ENCODE data around the gene ABCG8. TPM values are rescaled to one million over a fixed set of nuclear protein-coding genes. Genes with fewer than 3 reads are reported as not detected.

Gene ABCG8
- total RNA-seq, 2 donors from 2014 or later: not detected

- intact Hi-C loops (cut with DNase I): no loop called here
- no peak for DNase-seq (ENCODE audit: low spot score)
Measured at GRCh38 chr2:43898134-43898837, 59.5 kb downstream of the ABCG8 start.

GRCh38 chr2:43898838-43899346 is 60.1 kb downstream of the ABCG8 start:
- intact Hi-C loops (cut with DNase I): loop anchor here in 1 of 2 donors (1.0 kb wide), 1 partner anchor 12 kb away; no protein-coding TSS in a partner anchor
- DNase-seq (ENCODE audit: low spot score): no peak

GRCh38 chr2:43899589-43899988 is 60.8 kb downstream of the ABCG8 start:
- intact Hi-C loops (cut with DNase I): loop anchor here in 1 of 2 donors (1.0 kb wide), 1 partner anchor 12 kb away; no protein-coding TSS in a partner anchor
- no peak for DNase-seq (ENCODE audit: low spot score)

DNA sequence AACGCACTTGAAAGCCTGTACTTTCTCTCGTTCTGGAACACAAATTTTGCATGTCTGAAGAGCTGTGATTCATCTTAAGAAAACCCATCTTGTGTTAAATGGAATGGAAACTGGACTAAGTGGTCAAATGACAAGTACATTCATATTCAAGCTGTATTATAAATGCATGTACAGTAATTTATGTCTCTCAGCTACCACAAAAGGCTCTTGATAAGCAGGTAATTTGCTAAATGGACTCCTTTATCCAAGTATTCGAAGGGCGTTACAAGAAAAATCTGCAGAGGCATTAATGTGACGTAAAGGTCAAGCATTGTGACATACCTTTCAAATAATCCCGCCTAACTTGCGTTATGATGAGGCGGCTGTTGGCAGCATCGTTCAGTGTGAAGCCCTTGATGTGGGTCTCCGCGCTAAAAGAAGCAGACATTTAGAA is 66.6 kb downstream of the ABCG8 start:
- no peak for DNase-seq (ENCODE audit: low spot score)
- intact Hi-C loops (cut with DNase I): loop anchor here in 1 of 2 donors (10.0 kb wide), 1 partner anchor 1251 kb away; no protein-coding TSS in a partner anchor

DNA sequence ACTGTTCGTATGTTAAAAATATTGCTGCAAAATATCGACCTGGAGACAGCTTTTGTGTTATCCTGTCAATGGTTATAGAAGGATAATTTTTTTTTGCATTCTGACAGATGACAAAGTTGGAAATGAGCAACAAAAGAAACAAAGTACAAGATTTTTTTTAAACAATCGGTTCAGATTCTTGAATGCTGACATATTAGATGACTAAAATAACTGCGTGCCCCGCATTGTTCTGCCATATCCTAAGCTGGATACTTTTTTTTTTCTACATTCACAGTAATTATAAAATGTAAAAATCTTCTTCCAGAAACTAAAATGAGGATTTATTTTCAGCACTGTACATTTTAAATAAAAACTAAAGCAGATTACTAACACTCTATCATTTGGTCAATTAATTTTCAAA is 67.1 kb downstream of the ABCG8 start:
- intact Hi-C loops (cut with DNase I): loop anchor here in 1 of 2 donors (10.0 kb wide), 1 partner anchor 1251 kb away; no protein-coding TSS in a partner anchor
- no peak for DNase-seq (ENCODE audit: low spot score)

DNA sequence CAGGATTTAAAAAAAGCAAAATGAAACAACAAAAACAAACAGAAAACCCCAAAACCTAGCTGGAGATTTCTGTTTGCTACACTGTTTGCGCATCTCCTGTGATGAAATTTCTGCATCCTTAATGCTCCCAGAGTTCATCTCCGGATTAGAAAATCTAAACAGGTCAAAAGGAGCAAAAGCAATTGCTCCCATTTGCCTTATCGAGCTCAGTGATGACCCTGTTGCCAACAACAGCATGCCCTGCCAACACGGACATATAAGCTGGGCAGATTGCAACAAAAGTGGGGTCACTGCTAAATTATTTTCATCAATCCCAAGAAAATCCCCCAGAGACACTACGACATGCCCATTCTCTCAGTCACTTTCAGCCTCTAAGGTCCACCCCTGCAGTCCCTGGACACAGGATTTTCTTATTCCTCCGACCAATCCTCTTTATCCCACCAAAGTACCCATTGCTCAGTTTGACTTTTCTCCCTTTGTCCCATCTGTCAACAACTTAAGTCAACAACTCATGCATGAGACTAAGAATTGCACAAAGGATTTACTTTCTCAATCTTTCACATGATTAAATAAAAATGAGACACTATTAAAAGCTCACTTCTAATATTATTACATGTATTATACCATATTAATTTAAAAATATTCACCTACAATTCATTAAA is 67.8 kb downstream of the ABCG8 start:
- no peak for DNase-seq (ENCODE audit: low spot score)
- intact Hi-C loops (cut with DNase I): loop anchor here in 1 of 2 donors (10.0 kb wide), 1 partner anchor 1252 kb away; no protein-coding TSS in a partner anchor

- peak; percentile 17 for DNase-seq (ENCODE audit: low spot score)
- intact Hi-C loops (cut with DNase I): loop anchor here in 1 of 2 donors (1.0 kb wide), 1 partner anchor 12 kb away; no protein-coding TSS in a partner anchor
Measured at GRCh38 chr2:43911136-43911790, 72.5 kb downstream of the ABCG8 start.

- intact Hi-C loops (cut with DNase I): no loop called here
- DNase-seq (ENCODE audit: low spot score): no peak
Measured at GRCh38 chr2:43924463-43924862, 85.7 kb downstream of the ABCG8 start.

DNA sequence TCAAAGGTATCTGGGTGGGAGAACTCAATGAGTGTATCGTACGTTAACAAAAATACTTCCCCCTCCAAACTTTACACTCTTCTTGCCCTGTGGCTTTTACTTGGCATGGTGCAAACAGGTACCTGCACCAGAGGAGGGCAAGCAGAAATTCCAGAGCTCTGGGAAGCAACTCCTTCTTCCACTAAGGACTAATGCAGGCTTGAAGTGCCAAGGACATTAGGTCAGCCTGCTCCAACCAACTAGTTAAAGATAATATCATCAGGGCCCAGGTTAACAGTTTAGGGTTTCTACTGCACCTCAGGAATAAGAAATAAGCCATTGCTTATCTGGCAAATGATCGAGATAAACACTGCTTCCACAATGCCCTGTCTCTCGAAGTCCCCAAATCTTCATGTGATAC is 86.7 kb downstream of the ABCG8 start:
- DNase-seq (ENCODE audit: low spot score): no peak
- intact Hi-C loops (cut with DNase I): no loop called here

GRCh38 chr2:43927442-43927841 is 88.7 kb downstream of the ABCG8 start:
- DNase-seq (ENCODE audit: low spot score): no peak
- intact Hi-C loops (cut with DNase I): no loop called here

GRCh38 chr2:43931293-43931692 is 92.5 kb downstream of the ABCG8 start:
- no peak for DNase-seq (ENCODE audit: low spot score)
- intact Hi-C loops (cut with DNase I): no loop called here

Other genes with a start within 250 kb of the ABCG8 start
- 10 to 100 TPM; 29.9 to 30.7 TPM for gene THADA, start 242.9 kb upstream of the ABCG8 start, total RNA-seq
- 10 to 100 TPM; 19.9 to 22.8 TPM for gene PLEKHH2, start 201.7 kb upstream of the ABCG8 start, total RNA-seq
- 1 to 10 TPM; 1.3 to 1.4 TPM for gene C1GALT1C1L, start 162.5 kb upstream of the ABCG8 start, total RNA-seq
- 10 to 100 TPM in 1 of 2 donors, 1 to 10 TPM in 1; 9.2 to 18.3 TPM for gene DYNC2LI1, start 64.9 kb upstream of the ABCG8 start, total RNA-seq
- gene ABCG5, start 132 bp upstream of the ABCG8 start, total RNA-seq: not detected
- gene LRPPRC, start 157.0 kb downstream of the ABCG8 start, total RNA-seq: 10 to 100 TPM; 45.9 to 53.1 TPM

All from posterior vena cava (tissue), 2 donors.